Glutamatergic neuron (in vitro differentiated cells): ENCODE measurements around the gene SLC2A10. TPM values are rescaled to one million over a fixed set of nuclear protein-coding genes. Genes with fewer than 3 reads are reported as not detected.

ENCODE experiments used
- DNase-seq: peaks from one replicate; pipeline ENCODE4 v3.0.0; 2022
- H3K27ac Mint-ChIP-seq: one replicate; pipeline ENCODE4 v1.8.0; 2020; ENCODE audit warnings: mild to moderate bottlenecking, mixed read lengths, inconsistent platforms; ENCODE audit not compliant: unreplicated experiment
- H3K27me3 Mint-ChIP-seq: one replicate; pipeline ENCODE4 v1.8.0; 2020; ENCODE audit warnings: mild to moderate bottlenecking, moderate library complexity, mixed read lengths, inconsistent platforms; ENCODE audit not compliant: unreplicated experiment
- H3K36me3 Mint-ChIP-seq: one replicate; pipeline ENCODE4 v1.8.0; 2020; ENCODE audit warnings: mild to moderate bottlenecking, mixed read lengths, inconsistent platforms; ENCODE audit not compliant: unreplicated experiment
- H3K4me1 Mint-ChIP-seq: one replicate; pipeline ENCODE4 v1.8.0; 2020; ENCODE audit warnings: mild to moderate bottlenecking, low read depth, mixed read lengths, inconsistent platforms; ENCODE audit not compliant: unreplicated experiment
- H3K4me3 Mint-ChIP-seq: one replicate; pipeline ENCODE4 v1.8.0; 2020; ENCODE audit warnings: mild to moderate bottlenecking, mixed read lengths, inconsistent platforms; ENCODE audit not compliant: unreplicated experiment
- H3K9me3 Mint-ChIP-seq: one replicate; pipeline ENCODE4 v1.8.0; 2020; ENCODE audit warnings: mild to moderate bottlenecking, moderate library complexity, mixed read lengths, inconsistent platforms; ENCODE audit not compliant: unreplicated experiment
- total RNA-seq: library from RNA; stranded (reverse); fragmentation: NEBNext Ultra II Directional; extraction: Animal tissue kit (Norgen Biotek cat#: 25700); gene quantifications from one replicate; pipeline ENCODE4 v1.2.1, GENCODE V29; 2021; ENCODE audit not compliant: unreplicated experiment
- TF ChIP-seq, protein P1 (sequence below): fragments of 200-600 bp; sonication (generic); IDR thresholded peaks from one replicate; pipeline ENCODE4 v1.5.0; 2021; ENCODE audit not compliant: partially characterized antibody, unreplicated experiment

Gene SLC2A10
- total RNA-seq, 1 donor from 2014 or later, result 0.37 TPM

- Mint-ChIP-seq H3K9me3 (peaks cover under 1% of the 10 kb centered on the region), H3K4me1 (no peaks in the 10 kb centered on the region), H3K36me3 (peaks cover 4% of the 10 kb centered on the region), H3K27ac (no peak overlapping the region), H3K27me3 (peaks cover 8% of the 10 kb centered on the region), H3K4me3 (no peak overlapping the region)
- TF ChIP-seq, protein P1, sequence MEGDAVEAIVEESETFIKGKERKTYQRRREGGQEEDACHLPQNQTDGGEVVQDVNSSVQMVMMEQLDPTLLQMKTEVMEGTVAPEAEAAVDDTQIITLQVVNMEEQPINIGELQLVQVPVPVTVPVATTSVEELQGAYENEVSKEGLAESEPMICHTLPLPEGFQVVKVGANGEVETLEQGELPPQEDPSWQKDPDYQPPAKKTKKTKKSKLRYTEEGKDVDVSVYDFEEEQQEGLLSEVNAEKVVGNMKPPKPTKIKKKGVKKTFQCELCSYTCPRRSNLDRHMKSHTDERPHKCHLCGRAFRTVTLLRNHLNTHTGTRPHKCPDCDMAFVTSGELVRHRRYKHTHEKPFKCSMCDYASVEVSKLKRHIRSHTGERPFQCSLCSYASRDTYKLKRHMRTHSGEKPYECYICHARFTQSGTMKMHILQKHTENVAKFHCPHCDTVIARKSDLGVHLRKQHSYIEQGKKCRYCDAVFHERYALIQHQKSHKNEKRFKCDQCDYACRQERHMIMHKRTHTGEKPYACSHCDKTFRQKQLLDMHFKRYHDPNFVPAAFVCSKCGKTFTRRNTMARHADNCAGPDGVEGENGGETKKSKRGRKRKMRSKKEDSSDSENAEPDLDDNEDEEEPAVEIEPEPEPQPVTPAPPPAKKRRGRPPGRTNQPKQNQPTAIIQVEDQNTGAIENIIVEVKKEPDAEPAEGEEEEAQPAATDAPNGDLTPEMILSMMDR, result no peak
- DNase-seq, result no peak
Observed at GRCh38 chr20:46704714-46705377, 4.6 kb upstream of the SLC2A10 start.

DNA sequence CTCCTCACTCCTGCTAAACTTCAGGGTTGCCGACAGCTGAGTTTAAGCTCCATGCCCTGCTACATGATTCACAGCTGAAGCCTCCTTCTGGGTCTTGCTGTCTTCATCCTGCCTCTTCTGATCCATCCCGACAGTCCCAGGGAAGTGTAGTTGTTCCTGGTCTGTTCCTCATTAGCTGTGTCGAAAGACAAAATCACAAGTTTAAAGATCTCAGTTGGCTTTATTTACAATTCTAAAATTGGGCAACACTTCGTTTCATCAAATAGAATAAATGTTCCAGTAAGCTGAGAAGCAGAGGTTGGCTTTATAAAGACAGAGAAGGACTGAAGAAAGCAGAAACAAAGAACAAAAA is 4.1 kb upstream of the SLC2A10 start:
- no peak overlapping the region for H3K4me3 Mint-ChIP-seq
- TF ChIP-seq, protein P1, result no peak
- no peak overlapping the region for H3K27ac Mint-ChIP-seq
- H3K4me1 Mint-ChIP-seq, result peaks cover under 1% of the 10 kb centered on the region
- peaks cover 2% of the 10 kb centered on the region for H3K9me3 Mint-ChIP-seq
- H3K36me3 Mint-ChIP-seq, result peaks cover 4% of the 10 kb centered on the region
- no peak for DNase-seq
- H3K27me3 Mint-ChIP-seq, result peaks cover 8% of the 10 kb centered on the region

DNA sequence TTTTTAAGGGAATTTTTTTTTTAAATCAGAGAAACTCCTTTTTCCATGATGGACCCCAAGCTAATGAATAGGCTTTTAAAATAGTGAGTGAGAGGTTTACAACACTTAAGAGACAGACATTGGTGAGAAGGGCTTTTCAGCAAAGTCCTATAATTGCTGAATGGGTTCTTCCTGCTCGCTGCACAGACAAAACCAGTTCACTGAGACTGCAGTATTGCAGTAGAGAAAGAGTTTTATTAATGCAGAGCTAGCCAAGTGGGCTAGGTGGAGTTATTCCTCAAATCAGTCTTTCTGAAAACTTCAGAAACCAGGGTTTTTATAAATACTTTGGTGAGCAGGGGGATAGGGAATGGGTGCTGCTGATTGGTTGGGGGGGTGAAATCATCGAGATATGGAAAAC is 3.2 kb upstream of the SLC2A10 start:
- DNase-seq, result no peak
- TF ChIP-seq, protein P1, result no peak
- Mint-ChIP-seq H3K36me3 (peaks cover 4% of the 10 kb centered on the region), H3K4me1 (peaks cover 3% of the 10 kb centered on the region), H3K4me3 (no peak overlapping the region), H3K27ac (no peak overlapping the region), H3K27me3 (peaks cover 8% of the 10 kb centered on the region), H3K9me3 (peaks cover 2% of the 10 kb centered on the region)

GRCh38 chr20:46708172-46708860 is 1.1 kb upstream of the SLC2A10 start:
- peaks cover 2% of the 10 kb centered on the region for H3K9me3 Mint-ChIP-seq
- H3K4me1 Mint-ChIP-seq, result peaks cover 6% of the 10 kb centered on the region
- TF ChIP-seq, protein P1, result peak; percentile 22
- DNase-seq, result no peak
- peaks cover 4% of the 10 kb centered on the region for H3K36me3 Mint-ChIP-seq
- peaks cover 11% of the 10 kb centered on the region for H3K27me3 Mint-ChIP-seq
- H3K4me3 Mint-ChIP-seq, result no peak overlapping the region
- no peak overlapping the region for H3K27ac Mint-ChIP-seq

DNA sequence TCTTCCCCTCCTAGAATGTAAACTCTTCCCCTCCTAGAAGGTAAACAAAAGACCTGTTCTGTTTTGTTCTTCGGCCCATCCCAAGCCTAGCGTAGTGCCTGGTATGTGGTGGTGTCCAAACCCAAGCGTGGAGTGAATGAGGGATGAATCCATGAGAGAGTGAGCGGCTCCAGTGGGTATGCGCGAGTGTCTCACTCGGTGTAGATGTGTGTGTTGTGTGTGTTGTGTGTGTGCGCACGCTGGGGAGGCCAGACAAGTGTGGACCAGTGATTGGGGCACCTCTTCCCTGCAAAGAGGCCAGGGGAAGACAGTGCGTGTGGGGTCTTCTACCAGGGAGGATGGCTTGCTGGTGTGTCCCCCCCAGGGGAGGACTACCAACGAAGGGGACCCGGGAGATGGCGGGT is 392 bp upstream of the SLC2A10 start:
- H3K27me3 Mint-ChIP-seq, result peaks cover 11% of the 10 kb centered on the region

More for the DNA sequence above, 392 bp upstream of the SLC2A10 start:
- TF ChIP-seq, protein P1, result no peak
- no peak overlapping the region for H3K27ac Mint-ChIP-seq
- DNase-seq, result no peak
- H3K4me3 Mint-ChIP-seq, result peak overlapping the region; percentile 73
- peaks cover 6% of the 10 kb centered on the region for H3K4me1 Mint-ChIP-seq
- peaks cover 2% of the 10 kb centered on the region for H3K9me3 Mint-ChIP-seq
- peaks cover 4% of the 10 kb centered on the region for H3K36me3 Mint-ChIP-seq
